Brain pericyte (primary cell): ENCODE data around the gene LPP.
"Not testable (repeated sequence)": the region's sequence is repeated elsewhere in the genome, so short reads cannot be mapped to it uniquely, and the experiment has no call there.

Experiments used
- DNase-seq: peaks from one replicate; pipeline ENCODE4 v3.0.0-alpha.2; 2012; ENCODE audit warnings: low read depth, low spot score

LPP gene, protein sequence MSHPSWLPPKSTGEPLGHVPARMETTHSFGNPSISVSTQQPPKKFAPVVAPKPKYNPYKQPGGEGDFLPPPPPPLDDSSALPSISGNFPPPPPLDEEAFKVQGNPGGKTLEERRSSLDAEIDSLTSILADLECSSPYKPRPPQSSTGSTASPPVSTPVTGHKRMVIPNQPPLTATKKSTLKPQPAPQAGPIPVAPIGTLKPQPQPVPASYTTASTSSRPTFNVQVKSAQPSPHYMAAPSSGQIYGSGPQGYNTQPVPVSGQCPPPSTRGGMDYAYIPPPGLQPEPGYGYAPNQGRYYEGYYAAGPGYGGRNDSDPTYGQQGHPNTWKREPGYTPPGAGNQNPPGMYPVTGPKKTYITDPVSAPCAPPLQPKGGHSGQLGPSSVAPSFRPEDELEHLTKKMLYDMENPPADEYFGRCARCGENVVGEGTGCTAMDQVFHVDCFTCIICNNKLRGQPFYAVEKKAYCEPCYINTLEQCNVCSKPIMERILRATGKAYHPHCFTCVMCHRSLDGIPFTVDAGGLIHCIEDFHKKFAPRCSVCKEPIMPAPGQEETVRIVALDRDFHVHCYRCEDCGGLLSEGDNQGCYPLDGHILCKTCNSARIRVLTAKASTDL

DNA sequence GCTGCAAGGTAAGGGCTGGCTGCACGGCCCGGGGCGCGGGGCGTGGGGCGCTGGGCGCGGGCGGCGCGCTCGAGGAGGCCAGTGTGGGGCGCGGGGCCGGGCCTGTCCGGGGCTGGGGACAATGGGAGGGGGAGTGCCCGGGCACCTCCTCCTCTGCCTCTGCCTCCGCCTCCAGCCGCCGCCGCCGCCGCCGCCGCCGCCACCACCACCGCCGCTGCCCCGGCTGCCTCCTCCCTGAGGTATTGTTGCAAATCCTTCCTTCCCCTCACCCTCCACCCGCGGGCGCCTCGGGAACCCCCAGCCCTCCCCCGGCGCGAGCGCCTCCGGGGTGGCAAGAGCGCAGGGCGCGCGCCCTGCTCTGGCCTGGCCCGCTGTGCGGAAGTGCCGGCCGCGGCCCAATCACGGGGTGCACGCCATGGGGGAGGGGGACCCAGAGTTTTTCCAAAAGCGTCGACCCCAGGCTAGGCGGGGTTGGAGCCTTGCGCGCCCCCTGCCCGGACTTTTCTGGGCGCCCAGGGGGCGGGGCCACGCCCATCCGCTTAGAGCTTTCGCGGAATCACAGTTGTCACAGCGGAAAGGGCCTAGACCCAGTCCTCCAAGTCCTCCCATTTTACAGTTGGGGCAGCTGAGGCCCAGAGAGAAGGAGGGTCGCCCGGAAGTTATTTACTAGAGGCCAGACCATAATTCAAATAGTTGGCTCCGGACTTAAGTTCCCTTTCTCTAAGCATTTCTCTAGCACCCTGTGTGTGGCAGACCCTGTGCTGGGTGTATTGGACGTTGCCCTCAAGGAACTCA, at the start of gene LPP:
TSS of gene LPP (plus strand) at position 144 of the 795 bp plus-strand sequence. CDS start 251,964 bp downstream, outside the sequence.
- DNase-seq: no peak

DNA sequence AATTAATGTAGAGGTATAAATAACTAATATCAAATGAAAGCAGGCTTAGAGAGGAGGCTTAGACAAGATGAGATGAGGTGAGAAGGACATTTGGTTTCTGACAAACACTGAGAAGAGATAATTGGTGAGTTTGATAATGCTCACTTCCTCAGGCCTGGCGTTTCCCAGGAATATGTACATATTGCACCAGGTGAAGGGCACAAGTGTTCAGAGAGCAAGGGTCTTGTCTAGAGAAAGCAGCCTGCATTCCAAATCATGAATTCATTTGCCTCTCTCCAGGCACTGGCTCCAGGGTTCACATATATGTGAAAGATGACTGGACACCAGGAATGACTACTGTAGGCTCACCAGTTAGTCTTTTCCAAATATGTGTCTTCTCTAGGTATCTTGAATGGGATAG, 48.0 kb upstream of the LPP start:
- no peak for DNase-seq

DNA sequence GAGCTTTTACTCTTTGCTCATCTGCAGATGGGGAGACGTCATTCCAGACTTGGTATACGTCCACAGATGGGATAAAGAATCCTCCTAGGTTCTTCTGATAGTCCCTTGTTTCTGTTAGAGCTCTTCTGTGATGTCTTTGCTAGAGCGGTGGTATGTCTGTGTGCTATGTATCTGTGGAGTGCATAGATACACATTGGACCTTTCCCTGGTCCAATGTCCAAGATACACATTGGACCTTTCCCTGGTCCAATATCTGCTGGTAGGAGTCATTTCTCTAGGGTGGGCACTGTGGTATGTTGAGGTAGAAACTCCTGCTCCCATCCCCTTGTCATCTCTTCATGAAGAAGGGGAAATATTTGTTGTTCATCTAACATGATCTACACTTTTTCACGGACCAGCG, 47.5 kb upstream of the LPP start:
- DNase-seq: no peak

DNA sequence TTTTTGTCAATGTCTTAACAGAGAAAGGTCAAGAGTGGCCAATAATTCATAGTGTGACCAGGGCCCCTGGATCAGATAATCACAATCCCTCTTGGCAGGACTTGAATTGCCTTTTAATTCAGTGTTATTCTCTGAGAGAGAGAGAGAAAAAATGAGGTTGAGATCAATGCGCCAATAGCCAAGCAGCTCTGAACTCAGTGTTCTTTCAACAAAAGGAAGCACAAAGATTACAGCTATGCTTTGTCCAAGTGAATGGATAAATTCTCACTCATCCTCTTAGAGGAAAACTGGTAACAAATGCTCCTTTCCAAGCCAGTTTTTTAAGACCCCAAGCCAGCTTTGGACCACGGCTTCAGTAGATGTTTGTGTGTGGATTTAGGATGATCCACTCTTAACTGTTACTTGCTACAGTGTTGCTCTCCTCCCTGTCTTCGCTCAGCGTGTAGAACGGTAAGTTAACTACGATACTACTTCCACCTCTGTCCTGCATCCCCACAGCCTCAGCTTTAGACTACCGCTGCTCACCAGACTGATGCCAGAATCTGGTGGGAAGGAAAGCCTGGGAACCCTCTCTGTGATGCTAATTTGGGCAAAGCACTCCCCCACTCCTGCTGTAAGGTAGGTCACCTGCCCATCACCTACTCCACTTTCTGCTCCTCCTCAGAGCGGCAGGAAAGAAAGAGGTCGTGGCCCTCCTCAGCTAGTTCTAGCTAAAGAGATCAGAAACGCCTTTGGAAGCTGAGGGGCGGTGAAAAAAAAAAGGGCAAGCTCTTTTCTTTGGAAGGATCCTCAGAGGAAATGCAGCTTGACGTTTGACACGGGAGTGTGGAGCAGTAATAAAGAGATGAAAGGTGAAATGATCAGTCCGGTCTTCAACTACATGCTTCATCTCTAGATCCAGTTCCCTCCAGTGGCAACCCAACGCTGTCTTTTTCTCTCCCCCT, 46.8 kb upstream of the LPP start:
- no peak for DNase-seq

DNA sequence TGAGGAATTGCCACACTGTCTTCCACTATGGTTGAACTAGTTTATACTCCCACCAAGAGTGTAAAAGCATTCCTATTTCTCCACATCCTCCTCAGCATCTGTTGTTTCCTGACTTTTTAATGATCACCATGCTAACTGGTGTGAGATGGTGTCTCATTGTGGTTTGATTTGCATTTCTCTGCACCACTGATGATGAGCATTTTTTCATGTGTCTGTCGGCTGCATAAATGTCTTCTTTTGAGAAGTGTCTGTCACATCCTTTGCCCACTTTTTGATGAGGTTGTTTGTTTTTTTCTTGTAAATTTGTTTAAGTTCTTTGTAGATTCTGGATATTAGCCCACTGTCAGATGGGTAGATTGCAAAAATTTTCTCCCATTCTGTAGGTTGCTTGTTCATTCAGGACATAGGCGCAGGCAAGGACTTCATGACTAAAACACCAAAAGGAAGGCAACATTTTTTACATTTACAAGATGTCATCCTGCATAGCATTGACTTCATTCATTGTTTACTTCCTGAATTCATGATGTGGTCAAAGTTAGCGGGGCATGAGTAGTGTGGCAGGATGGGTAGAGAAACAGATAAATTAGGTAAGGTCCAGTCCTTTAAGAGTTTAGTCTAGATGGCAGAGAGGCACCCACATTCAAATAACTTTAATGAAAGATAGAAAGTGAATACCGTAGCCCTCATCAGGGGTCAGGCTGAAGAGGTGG, 45.1 kb upstream of the LPP start:
- no peak for DNase-seq

DNA sequence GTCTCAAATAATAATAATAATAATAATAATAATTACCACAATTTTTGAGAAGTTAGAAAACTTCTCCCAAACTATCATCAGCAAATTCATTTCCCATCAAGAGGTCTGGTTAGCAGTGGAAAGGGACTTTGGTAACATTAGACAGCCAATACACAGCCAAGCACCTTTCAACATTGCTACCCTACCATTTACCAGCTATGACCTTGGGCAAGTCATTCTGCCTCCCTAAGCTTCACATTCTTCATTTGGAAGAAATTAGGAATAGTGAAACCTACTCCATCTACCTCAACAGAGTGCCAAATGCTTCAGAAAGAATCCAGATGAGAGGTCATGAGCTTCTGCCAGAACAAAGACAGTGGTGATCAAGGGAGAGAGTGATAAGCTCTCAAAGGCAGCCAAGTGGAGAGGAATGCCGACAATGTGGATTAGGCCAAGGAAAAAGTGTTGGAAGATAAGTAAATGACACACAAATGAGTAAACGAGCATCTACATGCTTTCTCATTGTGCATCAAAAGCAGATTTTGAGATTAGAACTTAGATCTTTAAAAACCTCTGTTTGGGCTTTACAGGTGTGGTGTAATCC, 42.9 kb upstream of the LPP start:
- no peak for DNase-seq

DNA sequence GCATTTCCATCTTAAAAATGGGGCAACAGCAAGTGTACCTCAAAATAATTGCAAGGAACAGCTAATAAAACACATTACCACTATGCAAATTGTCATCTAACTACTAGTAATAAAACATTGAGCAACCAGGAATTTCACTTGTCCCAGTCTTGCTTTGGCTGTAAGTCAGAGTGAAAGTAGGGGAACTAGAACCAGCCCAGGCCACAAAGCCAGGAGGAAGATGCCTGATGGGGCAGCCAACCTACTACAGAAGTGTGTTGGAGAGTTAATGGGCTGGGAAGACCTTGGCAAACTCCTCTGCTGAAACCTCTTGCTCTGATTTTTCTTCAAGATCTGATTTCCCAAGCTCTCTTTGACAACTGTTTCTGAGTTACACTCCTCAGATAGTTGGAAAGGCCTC, 40.2 kb upstream of the LPP start:
- no peak for DNase-seq

DNA sequence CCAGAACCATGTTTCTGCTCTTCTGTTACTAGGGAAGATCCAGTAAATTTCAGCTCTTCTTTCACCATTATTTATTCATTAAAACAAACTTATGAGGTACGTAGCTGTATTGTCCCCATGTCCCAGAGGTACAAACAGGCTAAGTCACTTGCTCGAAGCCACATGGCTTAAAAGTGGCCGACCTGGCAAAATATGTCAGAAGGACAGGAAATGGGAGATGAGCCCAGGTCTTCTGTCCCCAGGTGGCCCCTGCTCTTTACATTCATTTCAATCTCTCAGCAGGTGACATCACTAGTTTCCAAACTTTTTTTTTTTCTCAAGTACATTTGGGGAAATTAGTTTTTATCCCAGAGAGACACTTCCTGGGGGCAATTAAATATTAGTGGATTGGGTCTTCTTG, 34.1 kb upstream of the LPP start:
- no peak for DNase-seq

DNA sequence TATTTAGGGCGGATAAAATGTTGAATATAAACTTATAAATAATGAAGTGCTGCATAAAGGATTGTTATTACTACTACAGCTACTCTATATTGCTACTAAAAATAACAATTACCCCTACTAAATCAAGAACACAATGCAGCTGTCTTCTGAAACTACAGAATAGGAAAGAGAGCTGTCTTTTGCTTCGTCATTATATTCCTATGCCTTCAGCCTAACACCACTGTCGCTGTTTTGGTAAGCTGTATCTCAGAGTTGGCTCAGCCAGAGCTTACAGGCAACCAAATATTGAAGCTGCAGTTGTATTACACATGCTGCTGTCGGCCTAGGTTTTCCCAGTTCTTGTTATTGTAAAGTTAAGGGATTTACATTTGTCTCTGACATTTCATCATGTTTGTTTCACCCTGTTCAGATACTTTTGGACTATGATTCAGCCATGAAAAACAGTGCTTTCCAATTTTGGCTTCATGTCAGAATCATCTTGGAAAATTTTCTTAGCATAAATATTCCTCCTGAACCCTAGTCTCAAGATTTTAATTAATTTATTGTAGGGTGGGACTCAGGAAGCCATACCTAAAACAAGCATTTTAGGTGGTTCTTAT, 31.3 kb upstream of the LPP start:
- DNase-seq: no peak

DNA sequence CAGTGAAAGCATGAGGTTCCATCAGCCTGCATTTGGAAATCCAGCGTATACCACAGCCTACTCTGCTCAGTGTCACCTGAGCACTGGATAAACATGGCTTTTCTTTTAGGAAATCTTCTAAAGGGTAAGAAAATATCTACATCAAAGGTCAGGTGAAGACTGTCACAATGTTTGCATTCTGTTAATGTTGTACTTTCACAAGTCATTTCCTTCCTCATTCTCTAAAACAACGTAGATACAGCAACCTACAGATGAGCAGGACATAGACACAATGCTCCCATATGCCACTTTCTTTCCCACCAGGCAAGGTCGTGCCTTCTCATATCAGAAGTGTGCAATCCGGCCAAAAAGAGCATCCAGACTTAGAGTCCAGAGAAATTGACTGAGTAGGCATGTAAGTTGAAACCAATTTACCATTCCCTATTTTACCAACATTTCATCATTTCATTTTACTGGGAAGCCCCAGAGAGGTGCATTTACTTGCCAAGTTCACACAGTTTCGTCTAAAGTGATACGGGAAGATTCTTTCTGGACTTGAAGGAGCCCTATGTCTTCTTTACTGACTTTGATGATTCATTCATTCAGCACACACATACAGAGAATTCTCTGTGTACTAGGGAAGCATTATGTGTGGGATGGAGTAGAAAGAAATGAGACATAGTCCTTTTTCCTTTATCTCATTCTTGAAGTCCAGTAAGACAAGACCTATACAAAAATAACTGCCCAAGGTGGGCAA, 30.6 kb upstream of the LPP start:
- DNase-seq: no peak

DNA sequence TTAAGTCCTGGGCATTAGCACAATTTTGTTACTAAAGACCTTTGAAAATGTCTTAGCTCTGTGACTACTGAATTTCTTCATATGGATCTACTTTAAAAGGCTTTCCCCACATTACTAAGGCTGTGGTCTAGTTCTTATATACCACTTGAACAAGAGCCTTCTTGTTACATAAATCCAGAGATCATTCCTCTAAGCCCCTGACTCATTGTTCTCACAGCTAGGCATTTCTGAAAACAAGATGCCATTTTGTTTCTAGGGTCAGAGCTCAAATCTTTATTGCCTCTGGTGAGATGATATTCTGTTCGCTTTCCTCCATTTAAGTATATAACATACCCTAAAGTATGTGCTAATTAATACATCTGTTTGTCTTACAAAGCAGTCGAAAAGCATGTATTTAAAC, 29.8 kb upstream of the LPP start:
- no peak for DNase-seq

DNA sequence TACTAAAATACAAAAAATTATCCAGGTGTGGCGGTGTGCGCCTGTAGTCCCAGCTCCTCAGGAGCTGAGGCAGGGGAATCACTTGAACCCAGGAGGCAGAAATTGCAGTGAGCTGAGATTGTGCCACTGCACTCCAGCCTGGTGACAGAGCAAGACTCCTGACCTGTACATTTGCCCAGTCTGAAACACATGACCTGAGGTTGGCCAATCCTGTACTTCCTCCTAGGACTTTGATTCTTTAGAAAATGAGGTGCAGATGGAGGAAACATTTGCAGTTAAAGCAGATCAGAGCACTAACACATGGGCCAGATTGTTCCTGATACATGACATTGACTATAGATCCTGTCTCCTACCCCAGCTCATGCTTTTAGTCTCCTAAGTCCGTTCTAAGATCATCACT, 28.9 kb upstream of the LPP start:
- no peak for DNase-seq

DNA sequence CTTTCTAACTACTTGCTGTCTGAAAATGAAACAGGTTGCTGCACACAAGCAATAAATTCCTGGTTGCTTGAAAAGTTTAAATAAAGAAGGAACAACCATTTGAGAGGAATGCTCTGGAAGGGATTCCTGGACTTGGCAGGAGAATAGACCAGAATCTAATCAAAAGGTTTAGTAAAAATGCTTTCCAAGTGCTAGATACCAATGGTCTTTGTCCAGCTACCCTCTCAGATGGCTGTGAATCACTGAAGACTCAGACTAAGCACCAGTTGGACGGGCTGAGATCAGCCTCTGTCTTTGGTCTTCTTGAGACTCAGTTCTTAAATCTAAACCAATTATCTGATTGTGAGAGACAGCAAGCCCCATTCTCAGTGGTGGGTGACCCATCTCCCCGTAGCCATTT, 27.7 kb upstream of the LPP start:
- no peak for DNase-seq

DNA sequence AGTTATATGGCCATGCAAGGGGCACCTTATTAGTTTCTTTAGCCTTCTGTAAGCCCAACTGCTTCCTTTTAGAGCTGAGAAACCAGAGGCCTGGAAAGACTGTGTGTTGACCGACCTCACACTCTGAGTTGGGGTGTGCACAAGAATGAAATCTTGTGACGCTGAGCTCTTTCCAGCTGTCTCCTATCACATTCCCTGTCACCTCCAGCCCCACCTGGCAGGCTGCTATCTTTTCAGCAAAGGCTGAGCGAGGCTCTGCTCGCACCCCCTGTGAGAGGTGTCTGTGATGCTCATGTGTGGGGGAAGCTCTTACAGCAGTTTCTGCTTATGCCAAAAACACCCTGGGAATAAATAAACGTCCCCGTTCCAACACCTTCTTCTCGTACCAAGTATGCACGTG, 27.0 kb upstream of the LPP start:
- DNase-seq: no peak

DNA sequence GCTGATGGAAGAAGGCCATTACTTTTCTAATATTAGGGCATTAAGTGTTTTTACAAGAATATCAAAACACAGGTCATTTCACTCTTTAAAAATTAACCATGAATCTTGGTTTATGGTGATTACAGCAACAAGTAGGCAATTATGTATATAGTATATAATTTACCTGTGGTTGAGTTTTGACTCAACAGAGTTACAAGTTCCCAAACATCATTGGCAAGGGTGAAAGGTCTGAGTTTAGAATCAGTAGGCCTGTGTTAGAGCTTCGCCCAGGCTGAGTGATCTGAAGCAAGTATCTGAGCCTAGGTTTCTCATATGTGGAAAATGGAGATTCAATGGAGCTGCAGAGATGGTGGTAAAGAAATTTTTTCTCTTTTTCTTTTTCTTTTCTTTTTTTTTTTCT, 25.1 kb upstream of the LPP start:
- no peak for DNase-seq

DNA sequence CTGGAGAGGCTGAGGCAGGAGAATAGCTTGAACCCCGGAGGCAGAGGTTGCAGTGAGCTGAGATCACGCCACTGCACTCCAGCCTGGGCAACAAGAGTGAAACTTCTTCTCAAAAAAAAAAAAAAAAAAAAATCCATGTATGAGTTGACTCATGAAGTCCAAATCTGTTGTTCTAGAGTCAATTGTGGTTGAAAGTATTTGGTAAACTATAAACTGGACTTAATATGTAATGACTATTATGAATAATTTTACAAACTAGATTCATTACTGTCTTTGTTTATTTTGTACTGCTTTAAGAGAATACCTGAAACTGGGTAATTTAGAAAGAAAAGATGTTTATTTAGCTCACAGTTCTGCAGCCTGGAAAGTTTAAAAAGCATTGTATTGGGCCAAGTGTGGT, 22.9 kb upstream of the LPP start:
- DNase-seq: not testable (repeated sequence)

DNA sequence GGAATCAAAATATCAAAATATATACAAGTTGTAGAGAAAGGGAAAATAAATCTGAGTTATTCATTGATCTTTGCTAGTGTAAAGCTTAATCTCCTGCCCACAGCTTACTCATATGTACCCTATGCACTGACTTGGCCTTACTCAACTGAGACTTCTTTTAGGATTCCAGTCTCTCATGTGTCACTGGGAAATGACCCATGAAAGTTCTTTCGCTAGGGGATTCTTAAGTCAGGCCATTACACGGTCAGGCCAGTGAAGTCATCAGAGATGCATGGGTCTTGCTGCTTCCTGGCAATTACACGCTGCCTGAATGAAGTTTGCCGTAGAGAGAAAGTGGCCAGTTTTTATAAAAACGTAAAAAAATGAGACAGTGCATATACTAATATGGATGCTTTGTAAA, 20.7 kb upstream of the LPP start:
- no peak for DNase-seq

DNA sequence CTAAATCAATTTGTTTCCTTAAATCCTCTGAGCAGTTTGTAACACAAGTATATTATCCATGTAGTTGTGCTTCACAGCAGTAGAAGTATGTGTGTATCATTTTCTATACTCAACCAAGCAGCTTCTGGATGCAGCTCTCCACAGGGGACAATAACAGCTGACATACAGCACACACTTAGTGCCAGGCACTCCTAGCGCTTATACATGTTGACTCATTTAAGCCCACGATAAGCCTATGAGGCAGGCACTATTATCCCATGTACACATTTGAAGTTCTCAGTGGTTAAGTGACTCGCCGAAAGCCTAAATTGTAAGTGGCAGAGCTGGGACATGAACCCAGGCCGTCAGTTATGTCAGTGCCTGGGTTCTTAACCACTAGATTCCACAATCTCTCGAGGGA, 20.3 kb upstream of the LPP start:
- DNase-seq: no peak

DNA sequence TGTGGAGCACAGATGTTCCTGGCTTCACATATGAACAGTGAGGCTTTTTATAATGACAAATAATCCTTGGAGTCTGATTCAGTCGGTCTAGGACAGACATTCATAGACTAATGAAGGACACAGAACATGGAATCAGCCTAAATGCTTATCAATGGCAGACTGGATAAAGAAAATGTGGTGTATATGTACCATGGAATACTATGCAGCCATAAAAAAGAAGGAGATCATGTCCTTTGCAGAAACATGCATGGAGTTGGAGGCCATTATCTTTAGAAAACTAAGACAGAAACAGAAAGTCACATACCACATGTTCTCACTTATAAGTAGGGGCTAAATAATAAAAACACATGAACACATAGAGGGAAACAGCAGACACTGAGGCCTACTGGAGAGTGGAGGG, 19.9 kb upstream of the LPP start:
- no peak for DNase-seq
